SK-N-SH (cell line): ENCODE measurements around the gene ENOX1. TPM values are rescaled to one million over a fixed set of nuclear protein-coding genes. Genes with fewer than 3 reads are reported as not detected.

Source experiments
- CTCF ChIA-PET: fragments of 300-600, 350-600 bp; formaldehyde crosslinking; extraction: SDS; loops from one replicate; lab custom pipeline; 2021; lab: Yijun Ruan, JAX
- POLR2A ChIA-PET: fragments of 350-600 bp; sonication (Branson Sonifier 250); formaldehyde crosslinking; extraction: SDS; loops from one replicate; lab custom pipeline; 2020; ENCODE audit warnings: antibody characterized with exemption, inconsistent platforms; lab: Yijun Ruan, JAX
- DNase-seq: peaks from one replicate; pipeline ENCODE4 v3.0.0; 2012
- H2AFZ ChIP-seq: fragments of 200-600 bp; sonication (generic); 2 replicates; pipeline ENCODE4 v1.8.1; 2016; ENCODE audit warnings: antibody characterized with exemption, mild to moderate bottlenecking, low read depth
- H3F3A ChIP-seq: fragments of 200-600 bp; sonication (generic); replicated peaks from 2 replicates; pipeline ENCODE3; 2016; ENCODE audit warnings: antibody characterized with exemption, mild to moderate bottlenecking; ENCODE audit not compliant: insufficient read depth
- H3K27ac ChIP-seq, 2 experiments: fragments of 200-500 bp in 1 of 2; fragments of 200-600 bp in 1 of 2; sonication (Bioruptor generic) in 1 of 2; sonication (generic), shearing (Covaris generic) in 1 of 2; 2 replicates each; pipeline versions ENCODE4 v1.5.1 to v1.6.1; 2014 to 2016; ENCODE audit warnings: low read depth in 2 of 2, inconsistent platforms in 1 of 2, low read length in 1 of 2, mild to moderate bottlenecking in 1 of 2, mixed read lengths in 1 of 2
- H3K27me3 ChIP-seq: fragments of 200-600 bp; sonication (generic), shearing (Covaris generic); 2 replicates; pipeline ENCODE4 v1.6.1; 2016; ENCODE audit warnings: mixed run types; ENCODE audit not compliant: insufficient read depth
- H3K36me3 ChIP-seq, 2 experiments: fragments of 200-500 bp in 1 of 2; fragments of 200-600 bp in 1 of 2; sonication (Bioruptor generic) in 1 of 2; sonication (generic) in 1 of 2; replicated peaks in 1 of 2; 2 replicates each; pipeline versions ENCODE3 to v1.5.1; 2014 to 2016; ENCODE audit warnings: low read length in 1 of 2, mild to moderate bottlenecking in 1 of 2; ENCODE audit not compliant: insufficient read depth in 2 of 2, control insufficient read depth in 1 of 2
- H3K4me1 ChIP-seq, 2 experiments: fragments of 200-500 bp in 1 of 2; fragments of 200-600 bp in 1 of 2; sonication (Bioruptor generic) in 1 of 2; sonication (generic), shearing (Covaris generic) in 1 of 2; 2 replicates each; pipeline versions ENCODE4 v1.5.1 to v1.6.1; 2014 to 2016; ENCODE audit warnings: low read depth in 1 of 2, low read length in 1 of 2, mixed run types in 1 of 2; ENCODE audit not compliant: insufficient read depth in 2 of 2, control insufficient read depth in 1 of 2
- H3K4me2 ChIP-seq: fragments of 200-600 bp; sonication (generic), shearing (Covaris generic); 2 replicates; pipeline ENCODE4 v1.6.1; 2017; ENCODE audit warnings: mixed run types
- H3K4me3 ChIP-seq, 2 experiments: fragments of 200-500 bp in 1 of 2; fragments of 200-600 bp in 1 of 2; sonication (Bioruptor generic) in 1 of 2; sonication (generic), shearing (Covaris generic) in 1 of 2; 2 replicates each; pipeline versions ENCODE4 v1.5.1 to v1.8.1; 2014 to 2016; ENCODE audit warnings: low read depth in 2 of 2, inconsistent platforms in 1 of 2, low read length in 1 of 2, mild to moderate bottlenecking in 1 of 2, mixed read lengths in 1 of 2, moderate library complexity in 1 of 2
- H3K79me2 ChIP-seq: fragments of 200-600 bp; sonication (generic); 2 replicates; pipeline ENCODE4 v1.8.1; 2017; ENCODE audit warnings: mild to moderate bottlenecking; ENCODE audit not compliant: insufficient read depth
- H3K9ac ChIP-seq: fragments of 200-600 bp; sonication (generic); 2 replicates; pipeline ENCODE4 v1.6.1; 2017; ENCODE audit warnings: mixed run types
- H3K9me2 ChIP-seq: fragments of 200-600 bp; sonication (generic); 2 replicates; pipeline ENCODE4 v1.6.1; 2017; ENCODE audit warnings: mixed run types
- H3K9me3 ChIP-seq: fragments of 200-600 bp; sonication (generic); 2 replicates; pipeline ENCODE4 v1.6.1; 2017; ENCODE audit warnings: mixed run types, mild to moderate bottlenecking, moderate library complexity
- H4K20me1 ChIP-seq: fragments of 200-600 bp; sonication (generic); 2 replicates; pipeline ENCODE4 v1.6.1; 2017; ENCODE audit warnings: mild to moderate bottlenecking, mixed run types; ENCODE audit not compliant: insufficient read depth
- EZH2phosphoT487 ChIP-seq: fragments of 200-600 bp; sonication (generic); IDR thresholded peaks from 2 replicates; pipeline ENCODE4 v1.6.1; 2017; ENCODE audit warnings: low read depth, mixed run types, mild to moderate bottlenecking, antibody characterized with exemption, moderate library complexity, borderline replicate concordance
- FOXM1 ChIP-seq: IDR thresholded peaks from 2 replicates; pipeline ENCODE4 v1.4.0; 2012; ENCODE audit warnings: low read depth, mild to moderate bottlenecking
- GATA2 ChIP-seq: sonication (generic); formaldehyde crosslinking; IDR thresholded peaks from 2 replicates; pipeline ENCODE4 v1.5.0; 2020; ENCODE audit warnings: mild to moderate bottlenecking, missing genetic modification reagents
- MAX ChIP-seq: IDR thresholded peaks from 2 replicates; pipeline ENCODE4 v1.4.0; 2012; ENCODE audit warnings: low read depth
- MXI1 ChIP-seq: IDR thresholded peaks from 2 replicates; pipeline ENCODE4 v1.6.1; 2012; ENCODE audit warnings: mild to moderate bottlenecking, low read depth, low read length, improper control_type of control experiment
- NRF1 ChIP-seq: IDR thresholded peaks from 2 replicates; pipeline ENCODE4 v1.6.1; 2012; ENCODE audit warnings: low read depth, mild to moderate bottlenecking, low read length
- POLR2AphosphoS5 ChIP-seq: IDR thresholded peaks from 2 replicates; pipeline ENCODE4 v1.6.1; 2012; ENCODE audit warnings: low read depth, low read length
- RCOR1 ChIP-seq: fragments of 150-350 bp; IDR thresholded peaks from 2 replicates; pipeline ENCODE4 v1.6.1; 2017; ENCODE audit warnings: antibody characterized with exemption, low read length
- REST ChIP-seq: IDR thresholded peaks from 2 replicates; pipeline ENCODE4 v1.6.1; 2012; ENCODE audit warnings: mild to moderate bottlenecking, low read depth, low read length, moderate library complexity
- RFX5 ChIP-seq: IDR thresholded peaks from 2 replicates; pipeline ENCODE4 v1.6.1; 2012; ENCODE audit warnings: mild to moderate bottlenecking, improper control_type of control experiment, low read length
- RXRA ChIP-seq: IDR thresholded peaks from 2 replicates; pipeline ENCODE4 v1.4.0; 2012; ENCODE audit warnings: low read depth, mild to moderate bottlenecking, borderline replicate concordance
- SIN3A ChIP-seq: IDR thresholded peaks from 2 replicates; pipeline ENCODE4 v1.6.1; 2012; ENCODE audit warnings: low read depth, mild to moderate bottlenecking, low read length, moderate library complexity, borderline replicate concordance
- SMC3 ChIP-seq: IDR thresholded peaks from 2 replicates; pipeline ENCODE4 v1.6.1; 2012; ENCODE audit warnings: low read depth, low read length, improper control_type of control experiment
- TAF1 ChIP-seq: IDR thresholded peaks from 2 replicates; pipeline ENCODE4 v1.6.1; 2012; ENCODE audit warnings: low read depth, mild to moderate bottlenecking, low read length, moderate library complexity, borderline replicate concordance
- TCF12 ChIP-seq: IDR thresholded peaks from 2 replicates; pipeline ENCODE4 v1.4.0; 2012
- TEAD4 ChIP-seq: IDR thresholded peaks from 2 replicates; pipeline ENCODE4 v1.4.0; 2012; ENCODE audit warnings: mild to moderate bottlenecking, borderline replicate concordance; ENCODE audit not compliant: insufficient read depth
- YY1 ChIP-seq: IDR thresholded peaks from 2 replicates; pipeline ENCODE4 v1.4.0; 2012; ENCODE audit warnings: low read depth, mild to moderate bottlenecking
- ZBTB33 ChIP-seq: IDR thresholded peaks from 2 replicates; pipeline ENCODE4 v1.4.0; 2012; ENCODE audit warnings: low read depth, borderline replicate concordance
- WGBS: methylation state at CpG from one replicate; pipeline ENCODE4 v1.1.6; 2017; ENCODE audit warnings: low lambda C conversion rate; 5-methylcytosine and 5-hydroxymethylcytosine counted together
- polyA plus RNA-seq, 3 experiments: library from polyadenylated mRNA; depleted of rRNA; stranded (reverse); fragments of >200 nt; gene quantifications; 2 replicates each; pipeline ENCODE4 v1.2.3, GENCODE V29; 2012

The ENOX1 gene
- polyA plus RNA-seq, 1 of the 3 experiments (the other 2 are of a cell fraction), result 5.8 TPM

GRCh38 chr13:43785650-43786471, 911 bp downstream of the ENOX1 start:
- no peaks in the 10 kb centered on the region for H3K27me3 ChIP-seq
- H3K27ac ChIP-seq, result peak overlapping the region in 1 of 2 experiments; percentile 38; a peak in 2 of 4 replicates
- WGBS, result 2% methylated on average over 17 of the region's 76 CpGs
- DNase-seq, result peak; percentile 89
- ChIA-PET POLR2A (interaction anchor here (1.6 kb wide), 1 partner anchor 18 kb away, joined by 5 read pairs; no protein-coding TSS in a partner anchor), CTCF (interaction anchor here (0.8 to 1.8 kb wide), 7 partner anchors 8 to 700 kb away, joined by 3 to 8 read pairs (median 4); no protein-coding TSS in a partner anchor)
- no peaks in the 10 kb centered on the region for H3K79me2 ChIP-seq
- no peaks in the 10 kb centered on the region for H3K36me3 ChIP-seq
- H3K4me2 ChIP-seq, result peak overlapping the region; percentile 90
- no peaks in the 10 kb centered on the region for H4K20me1 ChIP-seq
- peaks cover 0 to 23% of the 10 kb centered on the region in 2 experiments; a peak in 2 of 4 replicates for H3K4me1 ChIP-seq
- peak overlapping the region; percentile 72 to 73 for H3K4me3 ChIP-seq
- peak overlapping the region; percentile 62; the same call in 1 of the 2 replicates for H3K9ac ChIP-seq
- H3K9me2 ChIP-seq, result no peaks in the 10 kb centered on the region
- H3K9me3 ChIP-seq, result no peaks in the 10 kb centered on the region
- H3F3A ChIP-seq, result peaks cover 28% of the 10 kb centered on the region
- H2AFZ ChIP-seq, result peak overlapping the region; percentile 86; the same call in 1 of the 2 replicates
- TF ChIP-seq POLR2AphosphoS5, result no peak
- no peak for TF ChIP-seq ZBTB33
- TF ChIP-seq TEAD4, result no peak
- TF ChIP-seq MXI1, result peak; percentile 70; the same call in 1 of the 2 replicates
- TF ChIP-seq RFX5, result 0 out of 2 replicates have a peak, but pooled peaks have one; percentile 33
- peak; percentile 94 for TF ChIP-seq MAX
- no peak for TF ChIP-seq TCF12
- no peak for TF ChIP-seq RCOR1
- no peak for TF ChIP-seq TAF1
- no peak for TF ChIP-seq SMC3
- TF ChIP-seq RXRA, result no peak
- TF ChIP-seq SIN3A, result peak; percentile 58; the same call in 1 of the 2 replicates
- TF ChIP-seq GATA2 (CRISPR knock-in tag), result no peak
- TF ChIP-seq FOXM1, result no peak
- TF ChIP-seq YY1, result no peak
- peak; percentile 92 for TF ChIP-seq REST
- TF ChIP-seq NRF1, result no peak
- TF ChIP-seq EZH2phosphoT487, result no peak
